K562 (cell line): ENCODE results near the gene FSTL3.

Experiments used
- ARNT ChIP-seq, 2 experiments: fragments of 450-650 bp; IDR thresholded peaks; 2 replicates each; pipeline ENCODE4 v1.6.1; 2016; ENCODE audit warnings: mild to moderate bottlenecking in 1 of 2
- EGR1 ChIP-seq: fragments of 450-650 bp; conservative IDR thresholded peaks from 2 replicates; pipeline ENCODE4 v1.6.1; 2017; ENCODE audit warnings: mild to moderate bottlenecking
- POLR2A ChIP-seq: fragments of 450-650 bp; conservative IDR thresholded peaks from 2 replicates; pipeline ENCODE4 v1.6.1; 2016
- POLR2AphosphoS5 ChIP-seq: IDR thresholded peaks from 2 replicates; pipeline ENCODE4 v1.6.1; 2011; ENCODE audit warnings: mild to moderate bottlenecking, low read depth, low read length, moderate library complexity; ENCODE audit not compliant: control insufficient read depth, insufficient read depth
- YBX1 ChIP-seq: fragments of 450-650 bp; IDR thresholded peaks from 2 replicates; pipeline ENCODE4 v1.7.1; 2016; ENCODE audit warnings: mild to moderate bottlenecking
- ZNF124 ChIP-seq: sonication (generic); formaldehyde crosslinking; IDR thresholded peaks from 2 replicates; pipeline ENCODE4 v1.8.1; 2022; ENCODE audit warnings: missing genetic modification reagents
- ZNF263 ChIP-seq: sonication (generic); formaldehyde crosslinking; IDR thresholded peaks from 2 replicates; pipeline ENCODE4 v1.8.0; 2022; ENCODE audit warnings: mild to moderate bottlenecking, missing genetic modification reagents, borderline replicate concordance
- ZNF282 ChIP-seq: sonication (generic); formaldehyde crosslinking; IDR thresholded peaks from 2 replicates; pipeline ENCODE4 v1.8.1; 2023; ENCODE audit warnings: missing genetic modification reagents
- TF ChIP-seq, protein P1 (sequence below): sonication (generic); formaldehyde crosslinking; IDR thresholded peaks from 2 replicates; pipeline ENCODE4 v1.8.0; 2022; ENCODE audit warnings: mild to moderate bottlenecking, missing genetic modification reagents

DNA sequence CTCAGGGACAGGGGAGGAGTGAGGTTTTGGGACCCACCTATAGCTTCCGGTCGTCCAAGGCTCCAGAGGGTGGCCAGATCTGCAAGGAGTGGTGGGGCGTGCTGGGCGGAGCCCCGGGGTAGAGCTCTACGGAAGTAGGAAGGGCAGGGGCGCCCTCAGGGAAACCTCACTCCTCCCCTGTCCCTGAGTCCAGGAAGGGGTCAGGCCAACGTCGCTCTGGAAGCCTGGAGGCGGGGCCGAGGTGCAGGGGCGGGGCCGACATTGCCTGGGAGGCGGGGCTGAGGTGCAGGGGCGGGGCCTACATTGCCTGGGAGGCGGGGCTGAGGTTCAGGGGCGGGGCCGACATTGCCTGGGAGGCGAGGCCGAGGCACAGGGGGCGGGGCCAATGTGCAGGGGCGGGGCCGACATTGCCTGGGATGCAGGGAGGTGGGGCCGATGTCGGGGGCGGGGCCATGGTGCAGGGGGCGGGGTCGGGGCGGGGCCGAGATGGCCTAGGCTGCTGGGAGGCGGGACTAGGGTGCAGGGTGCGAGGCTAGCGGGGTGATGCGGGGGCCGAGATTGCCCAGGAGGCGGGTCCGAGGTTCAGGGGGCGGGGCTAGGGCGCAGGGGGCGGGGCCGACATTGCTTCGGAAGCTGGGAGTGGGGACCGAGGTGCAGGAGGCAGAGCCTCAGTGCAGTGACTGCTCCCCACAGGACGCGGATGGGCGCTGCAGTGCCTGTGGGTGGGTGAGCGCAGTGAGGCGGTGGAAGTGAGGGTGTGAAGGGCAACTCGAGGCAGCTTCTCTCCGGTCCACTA is 27.7 kb downstream of the FSTL3 start:
- TF ChIP-seq POLR2AphosphoS5: peak; percentile 55; the same call in 1 of the 2 replicates
- TF ChIP-seq ZNF124 (CRISPR knock-in tag): no peak
- no peak; the same call in 1 of the 2 replicates for TF ChIP-seq EGR1
- peak; percentile 70; the same call in 1 of the 2 replicates for TF ChIP-seq POLR2A
- TF ChIP-seq, protein P1, sequence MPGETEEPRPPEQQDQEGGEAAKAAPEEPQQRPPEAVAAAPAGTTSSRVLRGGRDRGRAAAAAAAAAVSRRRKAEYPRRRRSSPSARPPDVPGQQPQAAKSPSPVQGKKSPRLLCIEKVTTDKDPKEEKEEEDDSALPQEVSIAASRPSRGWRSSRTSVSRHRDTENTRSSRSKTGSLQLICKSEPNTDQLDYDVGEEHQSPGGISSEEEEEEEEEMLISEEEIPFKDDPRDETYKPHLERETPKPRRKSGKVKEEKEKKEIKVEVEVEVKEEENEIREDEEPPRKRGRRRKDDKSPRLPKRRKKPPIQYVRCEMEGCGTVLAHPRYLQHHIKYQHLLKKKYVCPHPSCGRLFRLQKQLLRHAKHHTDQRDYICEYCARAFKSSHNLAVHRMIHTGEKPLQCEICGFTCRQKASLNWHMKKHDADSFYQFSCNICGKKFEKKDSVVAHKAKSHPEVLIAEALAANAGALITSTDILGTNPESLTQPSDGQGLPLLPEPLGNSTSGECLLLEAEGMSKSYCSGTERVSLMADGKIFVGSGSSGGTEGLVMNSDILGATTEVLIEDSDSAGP: no peak
- TF ChIP-seq ARNT (IDR thresholded peaks at IDR 0.05): no peak
- TF ChIP-seq ZNF282 (CRISPR knock-in tag): no peak
- no peak for TF ChIP-seq ZNF263
- TF ChIP-seq YBX1: no peak
